H9 (cell line): ENCODE measurements around the gene ZNF428. TPM values are rescaled to one million over a fixed set of nuclear protein-coding genes. Genes with fewer than 3 reads are reported as not detected.

Experiments used
- DNase-seq: peaks from one replicate; pipeline ENCODE4 v3.0.0-alpha.2; 2017
- H2AFZ ChIP-seq: one replicate; pipeline ENCODE4 v1.6.1; 2013; ENCODE audit warnings: mild to moderate bottlenecking, low read length, control low read depth, moderate library complexity
- H2AK5ac ChIP-seq: 2 replicates; pipeline ENCODE4 v1.6.1; 2013; ENCODE audit warnings: low read length, control low read depth, mixed read lengths; ENCODE audit not compliant: insufficient read length
- H2BK120ac ChIP-seq: one replicate; pipeline ENCODE4 v1.6.1; 2013; ENCODE audit warnings: low read depth, mild to moderate bottlenecking, low read length, control low read depth, inconsistent platforms; ENCODE audit not compliant: poor library complexity, severe bottlenecking
- H2BK12ac ChIP-seq: 2 replicates; pipeline ENCODE4 v1.6.1; 2013; ENCODE audit warnings: low read length, control low read depth, mixed read lengths, low read depth; ENCODE audit not compliant: insufficient read length
- H2BK15ac ChIP-seq: 2 replicates; pipeline ENCODE4 v1.6.1; 2013; ENCODE audit warnings: low read depth, low read length, control low read depth
- H2BK20ac ChIP-seq: one replicate; pipeline ENCODE4 v1.6.1; 2013; ENCODE audit warnings: low read depth, mild to moderate bottlenecking, low read length, control low read depth, inconsistent platforms; ENCODE audit not compliant: poor library complexity, severe bottlenecking
- H2BK5ac ChIP-seq: 2 replicates; pipeline ENCODE4 v1.6.1; 2013; ENCODE audit warnings: low read length, control low read depth, mixed read lengths; ENCODE audit not compliant: insufficient read length
- H3K14ac ChIP-seq: 2 replicates; pipeline ENCODE4 v1.6.1; 2013; ENCODE audit warnings: low read length, control low read depth; ENCODE audit not compliant: insufficient read depth
- H3K18ac ChIP-seq: 2 replicates; pipeline ENCODE4 v1.6.1; 2013; ENCODE audit warnings: low read depth, mild to moderate bottlenecking, mixed read lengths, low read length, control low read depth; ENCODE audit not compliant: insufficient read length
- H3K23ac ChIP-seq: 2 replicates; pipeline ENCODE4 v1.6.1; 2013; ENCODE audit warnings: low read length, control low read depth, mixed read lengths, low read depth; ENCODE audit not compliant: insufficient read length
- H3K23me2 ChIP-seq: 2 replicates; pipeline ENCODE4 v1.6.1; 2013; ENCODE audit warnings: low read depth, mild to moderate bottlenecking, mixed read lengths, low read length, control low read depth; ENCODE audit not compliant: insufficient read length, poor library complexity, severe bottlenecking
- H3K27ac ChIP-seq: 2 replicates; pipeline ENCODE4 v1.5.1; 2013; ENCODE audit warnings: low read length, control low read depth, mixed read lengths, low read depth; ENCODE audit not compliant: insufficient read length
- H3K27me3 ChIP-seq: 2 replicates; pipeline ENCODE4 v1.6.1; 2013; ENCODE audit warnings: low read length, control low read depth, inconsistent platforms; ENCODE audit not compliant: insufficient read depth
- H3K4ac ChIP-seq: 2 replicates; pipeline ENCODE4 v1.6.1; 2013; ENCODE audit warnings: low read depth, mild to moderate bottlenecking, control low read depth, inconsistent platforms, low read length, moderate library complexity
- H3K4me1 ChIP-seq: 2 replicates; pipeline ENCODE4 v1.6.1; 2013; ENCODE audit warnings: low read length, control low read depth, inconsistent platforms; ENCODE audit not compliant: insufficient read depth
- H3K4me2 ChIP-seq: 2 replicates; pipeline ENCODE4 v1.6.1; 2013; ENCODE audit warnings: low read length, control low read depth, mixed read lengths; ENCODE audit not compliant: insufficient read length, insufficient read depth
- H3K56ac ChIP-seq: 2 replicates; pipeline ENCODE4 v1.6.1; 2013; ENCODE audit warnings: low read depth, mild to moderate bottlenecking, mixed read lengths, low read length, control low read depth; ENCODE audit not compliant: insufficient read length
- H3K79me1 ChIP-seq: 2 replicates; pipeline ENCODE4 v1.6.1; 2013; ENCODE audit warnings: low read depth, mild to moderate bottlenecking, moderate library complexity, low read length, control low read depth, inconsistent platforms; ENCODE audit not compliant: insufficient read depth, poor library complexity, severe bottlenecking
- H3K79me2 ChIP-seq: 2 replicates; pipeline ENCODE4 v1.6.1; 2013; ENCODE audit warnings: low read length, control low read depth, inconsistent platforms; ENCODE audit not compliant: insufficient read depth
- H3K9ac ChIP-seq: 2 replicates; pipeline ENCODE4 v1.6.1; 2013; ENCODE audit warnings: low read length, control low read depth, mixed read lengths; ENCODE audit not compliant: insufficient read length; ENCODE audit errors: extremely low read depth
- H3K9me3 ChIP-seq: one replicate; pipeline ENCODE4 v1.6.1; 2013; ENCODE audit warnings: low read depth, low read length, inconsistent platforms; ENCODE audit not compliant: control insufficient read depth
- H3T11ph ChIP-seq: one replicate; pipeline ENCODE4 v1.6.1; 2013; ENCODE audit warnings: mild to moderate bottlenecking, low read length, control low read depth, inconsistent platforms
- H4K20me1 ChIP-seq: one replicate; pipeline ENCODE4 v1.6.1; 2013; ENCODE audit not compliant: control insufficient read depth, insufficient read length, insufficient read depth
- H4K5ac ChIP-seq: 2 replicates; pipeline ENCODE4 v1.6.1; 2013; ENCODE audit warnings: low read depth, mild to moderate bottlenecking, mixed read lengths, low read length, control low read depth; ENCODE audit not compliant: insufficient read length
- H4K8ac ChIP-seq: replicated peaks from 2 replicates; pipeline ENCODE4 v1.6.1; 2013; ENCODE audit warnings: low read length, control low read depth, mixed read lengths, low read depth; ENCODE audit not compliant: insufficient read length
- H4K91ac ChIP-seq: 2 replicates; pipeline ENCODE4 v1.6.1; 2013; ENCODE audit warnings: low read depth, mild to moderate bottlenecking, moderate library complexity, mixed read lengths, low read length, control low read depth; ENCODE audit not compliant: insufficient read length
- H3K27ac Mint-ChIP-seq, 3 experiments: 2 replicates in 2 of 3; 3 replicates in 1 of 3; pipeline ENCODE4 v1.8.0; 2020 to 2021; ENCODE audit warnings: mixed read lengths in 3 of 3, mild to moderate bottlenecking in 1 of 3, moderate library complexity in 1 of 3
- H3K27me3 Mint-ChIP-seq: 2 replicates; pipeline ENCODE4 v1.8.0; 2021; ENCODE audit warnings: low read depth, mild to moderate bottlenecking, moderate library complexity, mixed read lengths
- H3K36me3 Mint-ChIP-seq, 3 experiments: 2 replicates in 2 of 3; 3 replicates in 1 of 3; pipeline ENCODE4 v1.8.0; 2020 to 2021; ENCODE audit warnings: low read depth in 3 of 3, mixed read lengths in 3 of 3; ENCODE audit not compliant: insufficient read depth in 1 of 3
- H3K4me1 Mint-ChIP-seq, 2 experiments: 2 replicates each; pipeline ENCODE4 v1.8.0; 2020; ENCODE audit warnings: mixed read lengths in 2 of 2
- H3K4me3 Mint-ChIP-seq, 2 experiments: 2 replicates in 1 of 2; 3 replicates in 1 of 2; pipeline ENCODE4 v1.8.0; 2020 to 2021; ENCODE audit warnings: mild to moderate bottlenecking in 2 of 2, mixed read lengths in 2 of 2, moderate library complexity in 1 of 2
- H3K9me3 Mint-ChIP-seq, 2 experiments: 2 replicates in 1 of 2; 3 replicates in 1 of 2; pipeline ENCODE4 v1.8.0; 2020; ENCODE audit warnings: mild to moderate bottlenecking in 2 of 2, mixed read lengths in 2 of 2, moderate library complexity in 1 of 2
- WGBS: extraction: QIAGEN DNeasy Blood & Tissue Kit; methylation state at CpG from one replicate; pipeline ENCODE4 v1.1.7; 2013; ENCODE audit warnings: missing lambda C conversion rate, low lambda C conversion rate, mixed read lengths; ENCODE audit not compliant: insufficient read length; ENCODE audit errors: extremely low coverage; 5-methylcytosine and 5-hydroxymethylcytosine counted together
- total RNA-seq: library from RNA; stranded (reverse); gene quantifications from 2 replicates; pipeline ENCODE4 v1.2.1, GENCODE V29; 2021
- TF ChIP-seq, protein P1 (sequence below): fragments of 200-600 bp; sonication (generic); conservative IDR thresholded peaks from 3 replicates; pipeline ENCODE4 v1.8.0; 2021; ENCODE audit warnings: antibody characterized with exemption, mild to moderate bottlenecking

Gene ZNF428
- total RNA-seq, 1 experiment from 2014 or later: 30.3 TPM

DNA sequence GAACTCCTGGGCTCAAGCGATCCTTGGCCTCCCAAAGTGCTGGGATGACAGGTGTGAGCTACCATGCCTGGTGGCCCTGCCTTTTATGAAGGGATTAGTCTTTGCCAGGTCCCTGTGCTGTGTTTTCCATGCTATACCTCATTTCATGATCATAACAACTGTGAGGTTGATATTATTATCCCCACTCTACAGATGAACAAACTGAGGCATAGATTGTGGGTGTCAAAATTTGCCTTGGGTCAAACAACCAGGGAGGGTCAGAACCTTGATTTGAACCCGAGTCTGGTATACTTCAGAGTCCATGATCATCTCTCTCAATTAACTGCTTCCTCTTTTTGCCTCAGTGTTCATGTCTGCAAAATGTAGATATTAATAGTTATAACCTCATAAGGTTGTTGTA lies 36.9 kb downstream of the ZNF428 start:
- Histone ChIP-seq H3T11ph (no peak overlapping the region), H2BK20ac (no peak overlapping the region), H3K27me3 (no peaks in the 10 kb centered on the region), H3K4me2 (no peak overlapping the region), H3K4me1 (no peaks in the 10 kb centered on the region), H3K79me1 (no peaks in the 10 kb centered on the region), H3K23ac (no peak overlapping the region), H3K9ac (no peak overlapping the region), H3K79me2 (no peaks in the 10 kb centered on the region), H3K56ac (no peak overlapping the region), H2BK5ac (no peak overlapping the region), H2BK15ac (no peak overlapping the region), H4K91ac (no peak overlapping the region), H2BK12ac (no peak overlapping the region), H2AK5ac (no peak overlapping the region), H2BK120ac (no peak overlapping the region), H3K9me3 (no peaks in the 10 kb centered on the region), H3K23me2 (peaks cover 5% of the 10 kb centered on the region), H4K5ac (no peak overlapping the region), H4K8ac (no peak overlapping the region), H4K20me1 (no peaks in the 10 kb centered on the region), H3K4ac (no peak overlapping the region), H3K27ac (no peak overlapping the region), H3K14ac (no peak overlapping the region), H3K18ac (no peak overlapping the region), H2AFZ (no peak overlapping the region)
- Mint-ChIP-seq H3K27me3 (no peaks in the 10 kb centered on the region), H3K4me1 (peaks cover 21 to 30% of the 10 kb centered on the region in 2 experiments), H3K36me3 (peaks cover 4 to 22% (median 15%) of the 10 kb centered on the region in 3 experiments; a peak in 4 of 7 replicates), H3K4me3 (no peak overlapping the region), H3K27ac (no peak overlapping the region), H3K9me3 (no peaks in the 10 kb centered on the region)
- TF ChIP-seq, protein P1, sequence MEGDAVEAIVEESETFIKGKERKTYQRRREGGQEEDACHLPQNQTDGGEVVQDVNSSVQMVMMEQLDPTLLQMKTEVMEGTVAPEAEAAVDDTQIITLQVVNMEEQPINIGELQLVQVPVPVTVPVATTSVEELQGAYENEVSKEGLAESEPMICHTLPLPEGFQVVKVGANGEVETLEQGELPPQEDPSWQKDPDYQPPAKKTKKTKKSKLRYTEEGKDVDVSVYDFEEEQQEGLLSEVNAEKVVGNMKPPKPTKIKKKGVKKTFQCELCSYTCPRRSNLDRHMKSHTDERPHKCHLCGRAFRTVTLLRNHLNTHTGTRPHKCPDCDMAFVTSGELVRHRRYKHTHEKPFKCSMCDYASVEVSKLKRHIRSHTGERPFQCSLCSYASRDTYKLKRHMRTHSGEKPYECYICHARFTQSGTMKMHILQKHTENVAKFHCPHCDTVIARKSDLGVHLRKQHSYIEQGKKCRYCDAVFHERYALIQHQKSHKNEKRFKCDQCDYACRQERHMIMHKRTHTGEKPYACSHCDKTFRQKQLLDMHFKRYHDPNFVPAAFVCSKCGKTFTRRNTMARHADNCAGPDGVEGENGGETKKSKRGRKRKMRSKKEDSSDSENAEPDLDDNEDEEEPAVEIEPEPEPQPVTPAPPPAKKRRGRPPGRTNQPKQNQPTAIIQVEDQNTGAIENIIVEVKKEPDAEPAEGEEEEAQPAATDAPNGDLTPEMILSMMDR: no peak
- DNase-seq: no peak
- WGBS: no CpG with 5 or more reads among the region's 2 CpGs
